Measurements from ENCODE around the gene ABCA4. TPM values are rescaled to one million over a fixed set of nuclear protein-coding genes. Genes with fewer than 3 reads are reported as not detected.

ABCA4 gene
- total RNA-seq, 1 experiment from 2014 or later: 0.29 TPM

- TF ChIP-seq EZH2phosphoT487 (IDR thresholded peaks at IDR 0.05; ENCODE audit: borderline replicate concordance, low read length) (no peak), EZH2 (IDR thresholded peaks at IDR 0.05; ENCODE audit: low read length, unreplicated experiment) (no peak), CTCF (conservative IDR thresholded peaks at IDR 0.05; ENCODE audit: low read depth, low read length) (no peak)
- no peaks in the 10 kb centered on the region for H3K9me3 ChIP-seq (ENCODE audit: low read length)
- CTCF ChIA-PET: no interaction called here
- no peaks in the 10 kb centered on the region for H3K9me2 ChIP-seq (replicated peaks; ENCODE audit: low read length)
- no peaks in the 10 kb centered on the region for H4K20me1 ChIP-seq (ENCODE audit: low read length)
- intact Hi-C loops (cut with micrococcal nuclease): no loop called here
- ATAC-seq (no peak), DNase-seq (no peak)
- no TSS peak for BruUV-seq (replicated peaks)
- POLR2A ChIA-PET (ENCODE audit: unreplicated experiment): interaction anchor here (0.5 kb wide), 1 partner anchor 212 kb away, joined by 3 read pairs; no protein-coding TSS in a partner anchor
- no peaks in the 10 kb centered on the region for H3K79me2 ChIP-seq (ENCODE audit: low read length)
- no peaks in the 10 kb centered on the region for H3F3A ChIP-seq (ENCODE audit: low read length, unreplicated experiment)
- no peaks in the 10 kb centered on the region for H3K36me3 ChIP-seq (ENCODE audit: low read depth, low read length)
- no peak overlapping the region for H3K4me3 ChIP-seq (ENCODE audit: low read length)
- no peak overlapping the region for H2AFZ ChIP-seq (ENCODE audit: low read length)
- no peak overlapping the region for H3K9ac ChIP-seq (ENCODE audit: low read length)
- no peaks in the 10 kb centered on the region for H3K27me3 ChIP-seq (ENCODE audit: low read length)
- H3K4me1 ChIP-seq (ENCODE audit: insufficient read depth, low read length): no peaks in the 10 kb centered on the region
- no peak overlapping the region for H3K4me2 ChIP-seq (ENCODE audit: low read length)
- H3K27ac ChIP-seq (ENCODE audit: low read length): no peak overlapping the region
Measured at GRCh38 chr1:94125551-94126514, 4.9 kb upstream of the ABCA4 start.

- intact Hi-C loops (cut with micrococcal nuclease): no loop called here
- no peak overlapping the region for H3K27ac ChIP-seq (ENCODE audit: low read length)
- no peaks in the 10 kb centered on the region for H3K36me3 ChIP-seq (ENCODE audit: low read depth, low read length)
- BruUV-seq (replicated peaks): no TSS peak
- no peak overlapping the region for H3K4me2 ChIP-seq (ENCODE audit: low read length)
- H3K4me3 ChIP-seq (ENCODE audit: low read length): no peak overlapping the region
- H3K79me2 ChIP-seq (ENCODE audit: low read length): no peaks in the 10 kb centered on the region
- H3K27me3 ChIP-seq (ENCODE audit: low read length): no peaks in the 10 kb centered on the region
- no peaks in the 10 kb centered on the region for H3K9me2 ChIP-seq (replicated peaks; ENCODE audit: low read length)
- H3K4me1 ChIP-seq (ENCODE audit: insufficient read depth, low read length): no peaks in the 10 kb centered on the region
- DNase-seq (no peak), ATAC-seq (no peak)
- TF ChIP-seq EZH2phosphoT487 (IDR thresholded peaks at IDR 0.05; ENCODE audit: borderline replicate concordance, low read length) (no peak), EZH2 (IDR thresholded peaks at IDR 0.05; ENCODE audit: low read length, unreplicated experiment) (no peak), CTCF (conservative IDR thresholded peaks at IDR 0.05; ENCODE audit: low read depth, low read length) (no peak)
- ChIA-PET CTCF (interaction anchor here (0.6 kb wide), 1 partner anchor 211 kb away, joined by 5 read pairs; no protein-coding TSS in a partner anchor), POLR2A (ENCODE audit: unreplicated experiment) (no interaction called here)
- no peak overlapping the region for H3K9ac ChIP-seq (ENCODE audit: low read length)
- no peaks in the 10 kb centered on the region for H3K9me3 ChIP-seq (ENCODE audit: low read length)
- H3F3A ChIP-seq (ENCODE audit: low read length, unreplicated experiment): no peaks in the 10 kb centered on the region
- no peaks in the 10 kb centered on the region for H4K20me1 ChIP-seq (ENCODE audit: low read length)
- no peak overlapping the region for H2AFZ ChIP-seq (ENCODE audit: low read length)
Measured at GRCh38 chr1:94124538-94124937, 3.6 kb upstream of the ABCA4 start.
